Activated CD4-positive, alpha-beta T cell treated with anti-CD3 and anti-CD28 coated beads, Interleukin-2, Interleukin-4, amounts not matched to agents 100 ng/mL and 50 ng/mL, durations not matched to agents 16 hours and 8 hours (primary cell): Measurements from ENCODE around the gene ARL5C.
"Not testable (repeated sequence)": the region's sequence is repeated elsewhere in the genome, so short reads cannot be mapped to it uniquely, and the experiment has no call there.

Experiments used
- DNase-seq: peaks from one replicate; pipeline ENCODE4 v3.0.0-alpha.2; 2020; ENCODE audit warnings: low spot score

The ARL5C gene

GRCh38 chr17:39141294-39141693 is 24.7 kb downstream of the ARL5C start:
- no peak for DNase-seq

GRCh38 chr17:39139561-39139960 is 26.4 kb downstream of the ARL5C start:
- DNase-seq: no peak

- no peak for DNase-seq
Observed at GRCh38 chr17:39139161-39139511, 26.8 kb downstream of the ARL5C start.

- DNase-seq: no peak
Observed at GRCh38 chr17:39138431-39139160, 27.4 kb downstream of the ARL5C start.

GRCh38 chr17:39134878-39135277 is 31.1 kb downstream of the ARL5C start:
- no peak for DNase-seq

- DNase-seq: no peak
Observed at GRCh38 chr17:39132192-39132610, 33.8 kb downstream of the ARL5C start.

DNA sequence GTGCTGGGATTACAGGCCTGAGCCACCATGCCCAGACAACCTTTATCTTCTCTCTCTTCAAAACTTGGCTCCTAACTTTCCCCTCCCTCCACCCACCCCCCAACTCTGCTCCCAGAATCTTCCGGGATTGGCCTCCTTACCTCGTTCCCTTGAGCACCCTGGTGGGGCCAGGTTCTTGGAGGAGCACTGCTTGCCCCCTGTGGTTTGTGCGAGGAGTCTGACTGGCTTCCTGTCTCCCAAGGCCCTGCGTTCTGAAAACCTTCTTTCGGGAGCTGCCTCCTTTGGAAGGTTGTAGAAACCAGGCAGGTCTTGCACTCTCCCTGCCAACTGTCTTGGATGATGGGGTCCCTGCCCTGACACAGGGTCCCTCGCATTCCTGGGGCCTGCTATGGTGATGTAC is 34.3 kb downstream of the ARL5C start:
- no peak for DNase-seq

DNA sequence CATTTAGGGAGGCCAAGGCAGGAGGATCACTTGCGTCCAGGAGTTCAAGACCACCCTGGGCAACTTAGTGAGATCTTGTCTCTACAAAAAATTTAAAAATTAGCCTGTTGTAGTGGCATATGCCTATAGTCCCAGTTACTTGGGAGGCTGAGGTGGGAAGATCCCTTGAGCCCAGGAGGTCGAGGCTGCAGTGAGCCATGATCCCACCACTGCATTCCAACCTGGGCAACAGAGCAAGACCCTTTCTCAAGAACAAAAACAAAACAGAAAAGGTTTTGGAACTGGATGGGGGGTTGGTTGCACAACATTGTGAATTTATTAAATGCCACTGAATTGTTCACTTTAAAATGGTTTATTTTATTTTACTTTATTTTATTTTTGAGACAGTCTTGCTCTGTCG is 35.8 kb downstream of the ARL5C start:
- DNase-seq: no peak

GRCh38 chr17:39129544-39129943 is 36.4 kb downstream of the ARL5C start:
- not testable (repeated sequence) for DNase-seq

DNA sequence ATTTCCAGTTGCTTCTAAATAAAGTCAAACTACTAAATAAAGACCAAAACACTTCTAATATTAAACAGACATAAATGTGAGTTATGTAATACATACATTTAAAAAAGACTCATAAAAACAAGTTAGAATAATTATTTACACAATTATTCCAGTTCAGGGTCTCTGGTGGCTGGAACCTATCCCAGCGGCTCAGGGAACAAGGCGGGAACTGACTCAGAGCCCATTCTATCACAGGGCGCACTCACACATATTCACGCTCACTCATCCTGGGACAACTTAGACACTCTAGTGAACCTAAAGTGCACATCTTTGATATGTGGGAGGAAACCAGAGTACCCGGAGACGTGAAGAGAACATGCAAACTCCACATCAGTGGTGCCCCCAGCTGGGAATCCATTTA is 39.5 kb downstream of the ARL5C start:
- DNase-seq: no peak

- no peak for DNase-seq
Observed at GRCh38 chr17:39125143-39125875, 40.7 kb downstream of the ARL5C start.

GRCh38 chr17:39123627-39124026 is 42.3 kb downstream of the ARL5C start:
- no peak for DNase-seq

DNA sequence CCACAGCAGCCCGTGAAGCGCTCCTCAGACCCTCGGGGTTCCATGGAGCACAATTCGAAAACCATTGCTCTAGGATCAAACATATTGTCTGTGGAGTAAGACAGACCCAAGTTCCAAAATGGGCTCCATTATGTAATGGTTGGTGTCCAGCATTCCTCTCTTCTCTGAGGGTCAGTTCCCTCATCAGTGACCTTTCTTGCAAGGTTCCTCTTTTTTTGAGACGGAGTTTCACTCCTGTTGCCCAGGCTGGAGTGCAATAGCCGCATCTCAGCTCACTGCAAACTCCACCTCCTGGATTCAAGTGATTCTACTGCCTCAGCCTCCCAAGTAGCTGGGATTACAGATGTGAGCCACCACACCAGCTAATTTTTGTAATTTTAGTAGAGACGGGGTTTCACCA is 43.0 kb downstream of the ARL5C start:
- DNase-seq: no peak

DNA sequence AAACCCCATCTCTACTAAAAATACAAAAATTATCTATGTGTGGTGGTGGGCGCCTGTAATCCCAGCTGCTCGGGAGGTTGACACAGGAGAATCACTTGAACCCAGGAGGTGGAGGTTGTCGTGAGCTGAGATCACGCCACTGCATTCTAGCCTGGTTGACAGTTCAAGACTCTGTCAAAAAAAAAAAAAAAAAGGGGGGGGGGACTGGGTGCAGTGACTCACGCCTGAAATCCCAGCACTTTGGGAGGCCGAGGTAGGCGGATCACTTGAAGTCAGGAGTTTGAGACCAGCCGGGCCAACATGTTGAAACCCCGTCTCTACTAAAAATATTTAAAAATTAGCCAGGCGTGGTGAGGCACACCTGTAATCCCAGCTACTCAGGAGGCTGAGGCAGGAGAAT is 44.0 kb downstream of the ARL5C start:
- DNase-seq: not testable (repeated sequence)

DNA sequence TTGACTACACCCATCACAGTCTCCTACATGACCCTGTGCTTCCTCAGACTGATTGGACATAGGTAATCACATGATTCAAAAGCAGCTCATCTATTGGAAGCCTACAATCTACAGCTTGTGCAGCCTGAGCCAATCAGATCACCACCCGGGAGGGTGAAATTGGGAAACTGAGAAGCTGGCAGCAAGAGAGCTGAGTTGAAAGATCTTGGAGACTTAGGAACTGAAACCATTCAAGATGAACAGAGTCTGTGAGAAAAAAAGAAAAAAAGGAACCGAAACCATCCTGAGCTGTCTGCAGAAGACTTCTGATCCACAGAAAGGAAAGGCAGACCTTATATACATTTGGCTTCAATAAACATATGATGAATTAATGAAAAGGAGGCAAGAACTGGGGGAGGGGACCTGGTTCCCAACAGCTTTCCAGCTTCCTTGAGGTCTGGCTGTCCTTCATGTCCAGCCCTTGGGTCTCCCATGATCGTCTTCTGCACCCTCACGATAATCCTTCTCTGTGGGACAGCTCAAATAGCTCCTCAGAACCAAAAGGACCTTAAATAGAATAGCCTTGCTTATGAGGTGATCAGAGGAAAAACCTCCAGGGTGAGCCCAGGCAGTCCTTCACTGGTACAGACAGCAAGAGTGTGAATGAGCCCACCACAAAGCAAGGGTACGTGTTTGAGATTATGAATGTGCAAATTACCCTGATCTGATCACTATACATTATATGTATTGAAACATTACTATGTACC is 47.1 kb downstream of the ARL5C start:
- DNase-seq: no peak

GRCh38 chr17:39116224-39116623 is 49.7 kb downstream of the ARL5C start:
- no peak for DNase-seq

- DNase-seq: no peak
Observed at GRCh38 chr17:39115135-39115534, 50.8 kb downstream of the ARL5C start.

DNA sequence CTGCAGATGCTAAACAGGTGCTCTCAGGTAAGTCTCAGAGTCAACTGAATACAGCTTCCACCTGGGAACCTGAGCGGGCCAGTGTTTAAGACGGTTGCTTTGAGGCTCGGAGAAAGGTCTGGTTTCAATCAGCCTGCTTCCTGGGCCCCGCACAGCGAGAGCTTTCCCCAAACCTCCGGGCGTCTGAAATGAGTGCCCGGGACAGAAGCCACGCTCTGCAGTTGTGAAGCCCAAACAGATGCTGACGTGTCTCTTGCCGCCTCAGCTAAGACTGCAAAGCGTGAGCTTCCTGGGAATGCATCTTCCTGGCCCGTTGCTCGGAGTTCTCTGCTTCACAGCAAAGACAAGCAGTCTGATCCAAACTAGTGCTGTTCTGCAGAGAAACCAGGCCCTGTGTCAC is 51.2 kb downstream of the ARL5C start:
- no peak for DNase-seq

DNA sequence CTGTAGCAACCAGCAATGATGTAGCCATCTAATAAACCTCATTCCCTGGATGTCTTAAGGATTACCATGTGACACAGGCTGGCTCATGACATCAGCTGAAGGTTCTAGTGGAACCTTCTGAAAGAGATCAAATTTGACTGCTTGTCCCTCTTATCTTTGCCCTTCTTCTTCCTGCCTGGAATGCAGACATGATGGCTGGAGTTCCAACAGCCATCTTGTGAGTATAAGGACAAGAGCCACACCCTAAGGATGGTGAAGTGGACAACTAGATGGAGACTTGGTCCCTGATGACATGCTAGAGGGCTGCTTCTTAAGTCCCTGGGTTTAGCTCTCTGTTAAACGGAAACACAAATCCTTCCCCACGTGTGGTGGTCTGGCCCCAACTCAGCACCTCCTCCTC is 52.1 kb downstream of the ARL5C start:
- DNase-seq: no peak

DNA sequence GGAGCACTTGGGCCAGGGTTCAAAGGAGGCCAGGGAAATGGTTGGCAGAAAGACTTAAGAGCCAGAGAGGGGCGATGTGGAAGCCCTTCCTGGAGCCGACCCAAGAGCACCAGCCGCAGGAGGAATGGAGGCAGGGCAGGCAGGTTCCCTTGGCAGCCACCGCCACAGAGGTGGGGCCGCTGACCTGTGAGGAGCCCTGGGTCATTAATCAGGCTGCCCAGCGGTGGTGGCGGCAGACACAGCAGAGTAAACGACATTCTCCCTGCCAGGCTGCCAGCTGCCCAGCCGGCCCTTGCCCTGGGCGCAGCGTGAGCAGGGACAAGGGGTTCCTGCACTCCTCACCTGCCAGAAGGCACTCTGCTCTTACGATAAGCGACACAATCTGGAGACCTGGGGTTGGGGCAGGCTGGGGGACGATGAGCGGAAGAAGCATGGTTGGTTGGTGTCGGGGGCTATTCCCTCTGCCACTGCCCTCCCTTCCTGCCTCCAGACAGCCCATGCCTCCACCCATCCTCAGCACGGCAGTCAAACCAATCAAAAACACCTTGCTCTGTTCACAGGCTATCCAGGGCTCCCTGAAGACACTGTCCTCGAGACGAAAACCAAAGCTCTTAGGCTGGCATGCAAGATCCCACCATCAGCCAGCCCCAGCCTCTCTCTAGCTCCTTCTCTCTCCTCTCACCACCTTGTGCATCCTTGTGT is 55.4 kb downstream of the ARL5C start:
- DNase-seq: no peak

DNA sequence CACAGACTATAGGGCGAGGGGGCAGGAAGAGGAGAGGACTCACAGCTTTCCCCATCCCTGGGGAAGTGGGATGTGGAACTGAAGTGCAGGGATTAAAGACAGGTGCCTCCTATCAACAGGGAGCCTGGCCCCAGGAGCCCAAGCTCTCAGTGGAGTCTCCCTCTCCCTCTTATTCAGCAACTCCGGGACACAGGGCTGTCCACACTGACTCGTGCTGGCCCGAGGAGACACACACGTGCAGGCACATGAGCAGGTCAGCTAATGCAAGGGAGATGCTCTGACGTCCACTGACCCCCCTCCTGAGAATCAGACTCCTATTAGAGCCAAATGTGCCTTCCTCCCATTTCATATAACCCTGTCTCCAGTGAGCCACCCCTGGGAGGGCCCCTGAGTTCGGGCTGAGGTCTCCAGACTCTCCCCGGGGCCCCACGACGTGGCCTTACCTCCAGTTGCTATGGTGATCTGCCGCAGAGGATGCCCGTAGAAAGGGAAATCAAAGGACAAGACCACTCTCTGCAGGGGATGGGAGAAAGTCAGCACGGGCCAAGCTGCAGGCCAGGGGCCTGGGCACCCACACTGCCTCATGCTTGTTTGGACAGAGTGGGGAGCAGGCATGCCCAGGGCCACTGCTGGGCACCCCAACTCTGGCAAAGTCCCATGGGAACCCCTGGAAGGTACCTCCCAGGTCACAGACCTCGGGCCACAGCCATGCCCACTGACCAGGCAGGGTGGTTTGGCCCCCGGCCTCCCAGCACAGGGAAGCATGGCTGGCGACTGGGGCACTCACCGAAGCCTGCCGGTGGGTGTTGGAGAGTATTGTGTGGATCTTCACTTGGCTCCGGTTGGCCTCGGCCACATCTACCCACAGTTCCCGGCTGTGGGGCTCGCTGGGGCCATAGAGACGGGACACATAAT is 57.2 kb downstream of the ARL5C start:
- no peak for DNase-seq
